ENCODE data around the gene TIGIT. TPM values are rescaled to one million over a fixed set of nuclear protein-coding genes. Genes with fewer than 3 reads are reported as not detected.

Gene TIGIT
- total and polyA plus RNA-seq, 7 experiments from 2014 or later = 0.63 to 14.9 (median 2.8) TPM

GRCh38 chr3:114307222-114307830, 13.5 kb downstream of the TIGIT start:
- peaks cover 13 to 31% (median 20%) of the 10 kb centered on the region in 7 donors for H3K4me1 Mint-ChIP-seq
- Histone ChIP-seq H3K4me1 (ENCODE audit: control insufficient read depth in 2 of 2, insufficient read depth in 2 of 2, low read length in 2 of 2) (peaks cover 10 to 58% of the 10 kb centered on the region in 2 donors), H3K9me3 (ENCODE audit: control insufficient read depth in 2 of 3, low read length in 3 of 3) (no peaks in the 10 kb centered on the region), H3K4me3 (ENCODE audit: low read length) (peak overlapping the region; percentile 25), H3K27me3 (ENCODE audit: control insufficient read depth in 2 of 2, insufficient read depth in 2 of 2, low read length in 2 of 2) (no peaks in the 10 kb centered on the region), H3K36me3 (ENCODE audit: control insufficient read depth in 2 of 3, insufficient read depth in 3 of 3, low read length in 3 of 3) (no peaks in the 10 kb centered on the region), H3K27ac (ENCODE audit: low read depth, low read length) (no peak overlapping the region)
- peak; percentile 63 for ATAC-seq
- DNase-seq = no peak
- H3K27ac Mint-ChIP-seq = peak overlapping the region; percentile 10 to 76 (median 66)
- ChIA-PET POLR2A (interaction anchor here (0.6 to 1.6 kb wide), 5 partner anchors 10 to 468 kb away, joined by 3 to 8 read pairs (median 4); no protein-coding TSS in a partner anchor), CTCF (interaction anchor here (0.6 kb wide), 1 partner anchor 66 kb away, joined by 3 read pairs; no protein-coding TSS in a partner anchor)
- intact Hi-C loops (cut with micrococcal nuclease) = no loop called here
- H3K4me3 Mint-ChIP-seq = peak overlapping the region in 7 of 10 donors; percentile 3 to 60 (median 33)
- no peaks in the 10 kb centered on the region for H3K27me3 Mint-ChIP-seq
- H3K9me3 Mint-ChIP-seq = peaks cover 0 to 3% (median 0%) of the 10 kb centered on the region in 11 donors
- peaks cover 0 to 7% (median 6%) of the 10 kb centered on the region in 5 donors for H3K36me3 Mint-ChIP-seq

GRCh38 chr3:114307832-114308231, 14.0 kb downstream of the TIGIT start:
- Histone ChIP-seq H3K27ac (ENCODE audit: low read depth, low read length) (peak overlapping the region; percentile 48), H3K9me3 (ENCODE audit: control insufficient read depth in 2 of 3, low read length in 3 of 3) (no peaks in the 10 kb centered on the region), H3K27me3 (ENCODE audit: control insufficient read depth in 2 of 2, insufficient read depth in 2 of 2, low read length in 2 of 2) (no peaks in the 10 kb centered on the region), H3K4me3 (ENCODE audit: low read length) (peak overlapping the region; percentile 25), H3K36me3 (ENCODE audit: control insufficient read depth in 2 of 3, insufficient read depth in 3 of 3, low read length in 3 of 3) (no peaks in the 10 kb centered on the region), H3K4me1 (ENCODE audit: control insufficient read depth in 2 of 2, insufficient read depth in 2 of 2, low read length in 2 of 2) (peaks cover 10 to 58% of the 10 kb centered on the region in 2 donors)
- Mint-ChIP-seq H3K27me3 (no peaks in the 10 kb centered on the region), H3K9me3 (peaks cover 0 to 3% (median 0%) of the 10 kb centered on the region in 11 donors), H3K36me3 (peaks cover 0 to 7% (median 6%) of the 10 kb centered on the region in 5 donors), H3K4me3 (peak overlapping the region in 4 of 10 donors; percentile 3 to 60 (median 50)), H3K27ac (peak overlapping the region in 7 of 9 donors; percentile 40 to 83 (median 69)), H3K4me1 (peaks cover 13 to 31% (median 20%) of the 10 kb centered on the region in 7 donors)
- POLR2A ChIA-PET = interaction anchor here (0.6 to 1.6 kb wide), 2 partner anchors 95 to 468 kb away, joined by 3 to 8 read pairs; no protein-coding TSS in a partner anchor
- DNase-seq (no peak), ATAC-seq (no peak)
- intact Hi-C loops (cut with micrococcal nuclease) = loop anchor here (2.0 kb wide), 2 partner anchors 17 to 21 kb away; no protein-coding TSS in a partner anchor
- CTCF ChIA-PET = interaction anchor here (0.6 to 0.8 kb wide), 2 partner anchors 17 to 67 kb away, joined by 3 read pairs; no protein-coding TSS in a partner anchor

- peak overlapping the region in 6 of 10 donors; percentile 7 to 51 (median 26) for H3K4me3 Mint-ChIP-seq
- Histone ChIP-seq H3K4me3 (ENCODE audit: low read length) (peak overlapping the region; percentile 14), H3K36me3 (ENCODE audit: control insufficient read depth in 2 of 3, insufficient read depth in 3 of 3, low read length in 3 of 3) (no peaks in the 10 kb centered on the region), H3K4me1 (ENCODE audit: control insufficient read depth in 2 of 2, insufficient read depth in 2 of 2, low read length in 2 of 2) (peaks cover 10 to 63% of the 10 kb centered on the region in 2 donors), H3K27ac (ENCODE audit: low read depth, low read length) (peak overlapping the region; percentile 48), H3K9me3 (ENCODE audit: control insufficient read depth in 2 of 3, low read length in 3 of 3) (no peaks in the 10 kb centered on the region), H3K27me3 (ENCODE audit: control insufficient read depth in 2 of 2, insufficient read depth in 2 of 2, low read length in 2 of 2) (no peaks in the 10 kb centered on the region)
- POLR2A ChIA-PET = interaction anchor here (1.6 kb wide), 1 partner anchor 95 kb away, joined by 8 read pairs; no protein-coding TSS in a partner anchor
- peak overlapping the region in 7 of 9 donors; percentile 3 to 88 (median 65) for H3K27ac Mint-ChIP-seq
- DNase-seq (no peak), ATAC-seq (peak; percentile 15)
- no peaks in the 10 kb centered on the region for H3K27me3 Mint-ChIP-seq
- CTCF ChIA-PET = interaction anchor here (0.8 kb wide), 1 partner anchor 17 kb away, joined by 3 read pairs; no protein-coding TSS in a partner anchor
- H3K9me3 Mint-ChIP-seq = peaks cover 0 to 3% (median 0%) of the 10 kb centered on the region in 11 donors
- peaks cover 13 to 31% (median 20%) of the 10 kb centered on the region in 7 donors for H3K4me1 Mint-ChIP-seq
- intact Hi-C loops (cut with micrococcal nuclease) = loop anchor here (2.0 kb wide), 2 partner anchors 18 to 20 kb away; no protein-coding TSS in a partner anchor
- peaks cover 0 to 7% (median 6%) of the 10 kb centered on the region in 5 donors for H3K36me3 Mint-ChIP-seq
Measured at GRCh38 chr3:114308377-114308776, 14.5 kb downstream of the TIGIT start.

- H3K9me3 Mint-ChIP-seq = peaks cover 0 to 3% (median 0%) of the 10 kb centered on the region in 11 donors
- H3K27me3 ChIP-seq (ENCODE audit: control insufficient read depth in 2 of 2, insufficient read depth in 2 of 2, low read length in 2 of 2) = no peaks in the 10 kb centered on the region
- ChIA-PET POLR2A (no interaction called here), CTCF (no interaction called here)
- peak in 2 of 9 donors; percentile 20 to 21 for DNase-seq
- peak overlapping the region; percentile 54 for H3K27ac ChIP-seq (ENCODE audit: low read depth, low read length)
- intact Hi-C loops (cut with micrococcal nuclease) = loop anchor here (2.0 kb wide), 2 partner anchors 18 to 20 kb away; no protein-coding TSS in a partner anchor
- H3K4me1 Mint-ChIP-seq = peaks cover 13 to 35% (median 20%) of the 10 kb centered on the region in 7 donors
- peak overlapping the region in 8 of 9 donors; percentile 3 to 88 (median 52) for H3K27ac Mint-ChIP-seq
- H3K9me3 ChIP-seq (ENCODE audit: control insufficient read depth in 2 of 3, low read length in 3 of 3) = no peaks in the 10 kb centered on the region
- ATAC-seq = peak; percentile 89
- H3K4me1 ChIP-seq (ENCODE audit: control insufficient read depth in 2 of 2, insufficient read depth in 2 of 2, low read length in 2 of 2) = peaks cover 10 to 68% of the 10 kb centered on the region in 2 donors
- H3K27me3 Mint-ChIP-seq = no peaks in the 10 kb centered on the region
- peak overlapping the region; percentile 14 for H3K4me3 ChIP-seq (ENCODE audit: low read length)
- peak overlapping the region in 6 of 10 donors; percentile 7 to 51 (median 26) for H3K4me3 Mint-ChIP-seq
- peaks cover 0 to 7% (median 6%) of the 10 kb centered on the region in 5 donors for H3K36me3 Mint-ChIP-seq
- no peaks in the 10 kb centered on the region for H3K36me3 ChIP-seq (ENCODE audit: control insufficient read depth in 2 of 3, insufficient read depth in 3 of 3, low read length in 3 of 3)
Measured at GRCh38 chr3:114308830-114309229, 15.0 kb downstream of the TIGIT start.

GRCh38 chr3:114310695-114311094, 16.9 kb downstream of the TIGIT start:
- Mint-ChIP-seq H3K27ac (peak overlapping the region in 2 of 9 donors; percentile 28 to 60), H3K36me3 (peaks cover 0 to 12% (median 3%) of the 10 kb centered on the region in 5 donors), H3K27me3 (no peaks in the 10 kb centered on the region), H3K4me1 (peaks cover 13 to 46% (median 20%) of the 10 kb centered on the region in 7 donors), H3K9me3 (peaks cover 0 to 3% (median 0%) of the 10 kb centered on the region in 11 donors), H3K4me3 (no peak overlapping the region)
- ATAC-seq (no peak), DNase-seq (no peak)
- intact Hi-C loops (cut with micrococcal nuclease) = no loop called here
- POLR2A ChIA-PET = interaction anchor here (0.6 kb wide), 1 partner anchor 116 kb away, joined by 3 read pairs; no protein-coding TSS in a partner anchor
- H3K4me1 ChIP-seq (ENCODE audit: control insufficient read depth in 2 of 2, insufficient read depth in 2 of 2, low read length in 2 of 2) = peaks cover 10 to 78% of the 10 kb centered on the region in 2 donors
- CTCF ChIA-PET = interaction anchor here (0.9 to 1.2 kb wide), 2 partner anchors 16 to 20 kb away, joined by 3 read pairs; partner anchors contain the start of gene TIGIT
- no peaks in the 10 kb centered on the region for H3K27me3 ChIP-seq (ENCODE audit: control insufficient read depth in 2 of 2, insufficient read depth in 2 of 2, low read length in 2 of 2)
- H3K27ac ChIP-seq (ENCODE audit: low read depth, low read length) = no peak overlapping the region
- H3K36me3 ChIP-seq (ENCODE audit: control insufficient read depth in 2 of 3, insufficient read depth in 3 of 3, low read length in 3 of 3) = no peaks in the 10 kb centered on the region
- H3K9me3 ChIP-seq (ENCODE audit: control insufficient read depth in 2 of 3, low read length in 3 of 3) = no peaks in the 10 kb centered on the region
- H3K4me3 ChIP-seq (ENCODE audit: low read length) = no peak overlapping the region

- ChIA-PET CTCF (interaction anchor here (0.8 kb wide), 1 partner anchor 14 kb away, joined by 3 read pairs; no protein-coding TSS in a partner anchor), POLR2A (no interaction called here)
- H3K27ac ChIP-seq (ENCODE audit: low read depth, low read length) = no peak overlapping the region
- Mint-ChIP-seq H3K9me3 (no peaks in the 10 kb centered on the region), H3K4me1 (peaks cover 0 to 43% (median 13%) of the 10 kb centered on the region in 7 donors), H3K27ac (peak overlapping the region in 1 of 9 donors; percentile 29), H3K4me3 (no peak overlapping the region), H3K27me3 (no peaks in the 10 kb centered on the region), H3K36me3 (peaks cover 0 to 23% (median 2%) of the 10 kb centered on the region in 5 donors)
- DNase-seq = no peak
- intact Hi-C loops (cut with micrococcal nuclease) = no loop called here
- H3K36me3 ChIP-seq (ENCODE audit: control insufficient read depth in 2 of 3, insufficient read depth in 3 of 3, low read length in 3 of 3) = no peaks in the 10 kb centered on the region
- no peaks in the 10 kb centered on the region for H3K9me3 ChIP-seq (ENCODE audit: control insufficient read depth in 2 of 3, low read length in 3 of 3)
- no peak overlapping the region for H3K4me3 ChIP-seq (ENCODE audit: low read length)
- H3K27me3 ChIP-seq (ENCODE audit: control insufficient read depth in 2 of 2, insufficient read depth in 2 of 2, low read length in 2 of 2) = no peaks in the 10 kb centered on the region
- peaks cover 7 to 80% of the 10 kb centered on the region in 2 donors for H3K4me1 ChIP-seq (ENCODE audit: control insufficient read depth in 2 of 2, insufficient read depth in 2 of 2, low read length in 2 of 2)
- no peak for ATAC-seq
Measured at GRCh38 chr3:114313426-114313825, 19.6 kb downstream of the TIGIT start.
